K562 (cell line): ENCODE data around the gene FAR2. TPM values are rescaled to one million over a fixed set of nuclear protein-coding genes. Genes with fewer than 3 reads are reported as not detected.

Source experiments
- ATAC-seq: fragments of 200-7000 bp; cut with Tn5 transposase; 3 replicates; pipeline ENCODE4 v1.9.1; 2020; ENCODE audit warnings: moderate library complexity
- BruUV-seq: library from RNA; stranded (reverse); fragments of 400-500 nt; replicated peaks from 2 replicates; lab custom pipeline; 2021; lab: Mats Ljungman, UMichigan
- CTCF ChIA-PET: fragments of 300-600 bp; formaldehyde crosslinking; extraction: SDS; loops from one replicate; lab custom pipeline; 2021; ENCODE audit warnings: low intra/inter-chr PET ratio; lab: Yijun Ruan, JAX
- POLR2A ChIA-PET: fragments of 300-600, 350-650 bp; sonication (Branson Sonifier 250); formaldehyde crosslinking; extraction: SDS; loops from one replicate; lab custom pipeline; 2021; ENCODE audit warnings: antibody characterized with exemption, inconsistent platforms; lab: Yijun Ruan, JAX
- DNase-seq, 4 experiments: peaks; one replicate each; pipeline versions ENCODE4 v3.0.0 to v3.0.0-alpha.2; 2011 to 2018; ENCODE audit warnings: low spot score in 3 of 4, mixed read lengths in 3 of 4; ENCODE audit errors: extremely low read depth in 1 of 4
- FAIRE-seq: peaks from 2 replicates; lab custom pipeline; 2011; peaks lifted over from hg19 to GRCh38; lab: Jason Lieb, UNC
- H2AFZ ChIP-seq: 2 replicates; pipeline ENCODE4 v1.6.0; 2011; ENCODE audit warnings: low read depth, low read length, control low read depth, inconsistent platforms
- H3K27ac ChIP-seq: fragments of 200-600 bp; 3 replicates; pipeline ENCODE4 v1.8.0; 2011; ENCODE audit warnings: low read depth, mild to moderate bottlenecking, control low read depth, inconsistent platforms, low read length, moderate library complexity, mixed read lengths; ENCODE audit errors: extremely low read depth
- H3K27me3 ChIP-seq, 2 experiments: fragments of 300-600 bp in 1 of 2; 2 replicates in 1 of 2; 3 replicates in 1 of 2; pipeline versions ENCODE4 v1.6.0 to v1.8.0; 2011; ENCODE audit warnings: inconsistent platforms in 2 of 2, low read length in 2 of 2, mild to moderate bottlenecking in 1 of 2, mixed read lengths in 1 of 2, moderate library complexity in 1 of 2; ENCODE audit not compliant: control insufficient read depth in 2 of 2, insufficient read depth in 2 of 2
- H3K36me3 ChIP-seq: fragments of 300-600 bp; 3 replicates; pipeline ENCODE4 v1.8.0; 2011; ENCODE audit warnings: mild to moderate bottlenecking, low read length, inconsistent platforms; ENCODE audit not compliant: control insufficient read depth, insufficient read depth
- H3K4me1 ChIP-seq, 2 experiments: fragments of 200-600 bp in 1 of 2; replicated peaks in 1 of 2; 2 replicates in 1 of 2; 3 replicates in 1 of 2; pipeline versions ENCODE4 v1.5.1 to v1.8.0; 2011; ENCODE audit warnings: inconsistent platforms in 2 of 2, low read length in 2 of 2, mild to moderate bottlenecking in 1 of 2, mixed read lengths in 1 of 2, moderate library complexity in 1 of 2; ENCODE audit not compliant: control insufficient read depth in 2 of 2, insufficient read depth in 2 of 2
- H3K4me2 ChIP-seq: 2 replicates; pipeline ENCODE4 v1.6.1; 2011; ENCODE audit warnings: low read length, control low read depth, inconsistent platforms, mixed read lengths; ENCODE audit not compliant: insufficient read depth
- H3K4me3 ChIP-seq: fragments of 200-600 bp; sonication (generic), shearing (Covaris generic); 2 replicates; pipeline ENCODE4 v1.5.1; 2016; ENCODE audit warnings: control low read depth, inconsistent platforms
- H3K79me2 ChIP-seq: fragments of 200-600 bp; 3 replicates; pipeline ENCODE4 v1.8.0; 2011; ENCODE audit warnings: low read length, inconsistent platforms; ENCODE audit not compliant: control insufficient read depth, insufficient read depth
- H3K9ac ChIP-seq, 2 experiments: 2 replicates each; pipeline versions ENCODE4 v1.6.0 to v1.6.1; 2011; ENCODE audit warnings: low read depth in 2 of 2, low read length in 2 of 2, control low read depth in 1 of 2, inconsistent platforms in 1 of 2, mild to moderate bottlenecking in 1 of 2, mixed read lengths in 1 of 2; ENCODE audit not compliant: insufficient read depth in 1 of 2
- H3K9me1 ChIP-seq: one replicate; pipeline ENCODE4 v1.6.0; 2011; ENCODE audit warnings: inconsistent platforms, mild to moderate bottlenecking, low read length, moderate library complexity; ENCODE audit not compliant: control insufficient read depth, insufficient read depth
- H3K9me3 ChIP-seq: replicated peaks from 2 replicates; pipeline ENCODE4 v1.5.1; 2011; ENCODE audit warnings: low read depth, low read length, inconsistent platforms; ENCODE audit not compliant: control insufficient read depth, insufficient read depth
- H4K20me1 ChIP-seq: replicated peaks from 2 replicates; pipeline ENCODE4 v1.6.1; 2011; ENCODE audit warnings: low read length, inconsistent platforms, mixed read lengths; ENCODE audit not compliant: control insufficient read depth, insufficient read depth
- HMG20A ChIP-seq: fragments of 450-650 bp; formaldehyde crosslinking; conservative IDR thresholded peaks from 2 replicates; pipeline ENCODE4 v1.4.0; 2020; ENCODE audit warnings: mild to moderate bottlenecking, mixed read lengths
- HNRNPLL ChIP-seq: fragments of 200-400 bp; formaldehyde crosslinking; IDR thresholded peaks from 2 replicates; pipeline ENCODE4 v1.6.1; 2017; ENCODE audit warnings: low read length, low read depth, mild to moderate bottlenecking; ENCODE audit not compliant: poor library complexity, severe bottlenecking
- KDM1A ChIP-seq, 2 experiments: fragments of 450-650 bp; IDR thresholded peaks; 2 replicates each; pipeline ENCODE4 v1.6.1; 2016; ENCODE audit warnings: mild to moderate bottlenecking in 2 of 2
- PHF20 ChIP-seq: fragments of 450-650 bp; IDR thresholded peaks from 2 replicates; pipeline ENCODE4 v1.6.1; 2018; ENCODE audit not compliant: partially characterized antibody
- PURB ChIP-seq: sonication (generic); formaldehyde crosslinking; IDR thresholded peaks from 2 replicates; pipeline ENCODE4 v1.9.0; 2021; ENCODE audit warnings: low read depth, mild to moderate bottlenecking, missing genetic modification reagents
- RBM25 ChIP-seq: fragments of 200-400 bp; formaldehyde crosslinking; IDR thresholded peaks from 2 replicates; pipeline ENCODE4 v1.6.1; 2018; ENCODE audit warnings: low read length, low read depth, moderate library complexity; ENCODE audit not compliant: severe bottlenecking
- ZNF24 ChIP-seq: fragments of 450-650 bp; IDR thresholded peaks from 2 replicates; pipeline ENCODE4 v1.6.1; 2016
- ZNF347 ChIP-seq: fragments of 450-650 bp; formaldehyde crosslinking; IDR thresholded peaks from 2 replicates; pipeline ENCODE4 v1.4.0; 2020; ENCODE audit warnings: low read depth, mild to moderate bottlenecking, moderate library complexity
- ZNF589 ChIP-seq: fragments of 200-800 bp; sonication (Bioruptor generic); IDR thresholded peaks from 2 replicates; pipeline ENCODE4 v1.6.1; 2016; ENCODE audit warnings: low read depth, missing genetic modification characterization, missing compliant biosample characterization
- WGBS: fragments of 100-300 bp; shearing (Covaris generic); methylation state at CpG from one replicate; pipeline ENCODE4 v1.1.6; 2016; ENCODE audit warnings: low coverage, mixed read lengths; ENCODE audit not compliant: insufficient coverage; ENCODE audit errors: missing lambda C conversion rate; 5-methylcytosine and 5-hydroxymethylcytosine counted together
- in situ Hi-C: fragments of 300-500 bp; cut with MboI; formaldehyde crosslinking; loops from 4 replicates; pipeline ENCODE4 v1.15.0; 2018; ENCODE audit warnings: inconsistent platforms, mixed read lengths
- intact Hi-C: fragments of 100-400 bp; cut with micrococcal nuclease; formaldehyde crosslinking; loops from 2 replicates; pipeline ENCODE4 v1.14.2; 2022
- polyA plus RNA-seq, 8 experiments: library from polyadenylated mRNA; depleted of rRNA in 4 of 8; stranded (reverse) in 5 of 8; unstranded in 3 of 8; fragments of >200 nt; fragmentation: Nextera tagmentation in 2 of 8; fragmentation: Illumina TruSeq in 1 of 8; extraction: Ambion mirVana in 2 of 8; extraction: Trizol in 1 of 8; gene quantifications; 2 replicates each; pipeline versions ENCODE4 v1.2.1 to v1.2.3, GENCODE V29; 2011 to 2014; ENCODE audit warnings: inconsistent platforms in 1 of 8, missing spikeins in 1 of 8
- total RNA-seq, 7 experiments: library from RNA; depleted of rRNA in 6 of 7; stranded (reverse); fragments of >200 nt in 6 of 7; fragmentation: Illumina TruSeq in 2 of 7; extraction: Trizol in 2 of 7; gene quantifications; 2 replicates each; pipeline versions ENCODE4 v1.2.1 to v1.2.3, GENCODE V29; 2011 to 2021; ENCODE audit warnings: low replicate concordance in 1 of 7
- TF ChIP-seq, protein P1 (sequence below), 3 experiments: fragments of 200-800 bp in 1 of 3; fragments of 250-450 bp in 1 of 3; fragments of 450-650 bp in 1 of 3; sonication (Bioruptor Pico) in 1 of 3; sonication (Bioruptor generic) in 1 of 3; formaldehyde crosslinking in 1 of 3; IDR thresholded peaks; 2 replicates each; pipeline versions ENCODE4 v1.6.1 to v1.8.0; 2016 to 2022; ENCODE audit warnings: mild to moderate bottlenecking in 2 of 3, missing genetic modification characterization in 2 of 3, missing compliant biosample characterization in 1 of 3, moderate library complexity in 1 of 3
- TF ChIP-seq, protein P2 (sequence below): fragments of 250-450 bp; sonication (Bioruptor Pico); IDR thresholded peaks from 2 replicates; pipeline ENCODE4 v1.4.0; 2020; ENCODE audit warnings: mild to moderate bottlenecking, moderate library complexity, borderline replicate concordance
- TF ChIP-seq, protein P3 (sequence below): fragments of 200-800 bp; sonication (Bioruptor generic); IDR thresholded peaks from 2 replicates; pipeline ENCODE4 v1.6.1; 2017; ENCODE audit warnings: missing genetic modification characterization, missing compliant biosample characterization

FAR2 gene
- total and polyA plus RNA-seq, 9 of the 15 experiments (the other 6 are each of a cell fraction or from before 2014, with no cell fraction given): 5.0 to 13.4 (median 8.5) TPM

DNA sequence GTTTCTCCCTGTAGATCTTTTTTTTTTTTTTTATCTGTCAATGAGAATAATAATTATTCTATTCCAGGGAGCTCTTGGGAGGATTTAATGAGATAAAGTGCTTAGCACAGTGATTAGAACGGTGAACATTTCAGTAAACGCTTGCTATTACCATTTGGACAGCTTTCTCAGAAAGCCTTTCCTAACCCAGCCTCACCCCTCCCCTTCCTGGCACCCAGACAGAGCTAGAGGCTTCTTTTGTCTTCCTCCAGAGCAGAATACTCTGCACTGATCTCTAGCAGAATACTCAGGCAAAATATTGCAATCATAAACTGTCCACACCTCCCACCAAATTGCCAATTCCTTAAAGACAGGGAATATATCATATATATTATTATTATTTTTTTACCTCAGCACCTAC is 165.3 kb downstream of the FAR2 start:
- no peak overlapping the region for H3K27ac ChIP-seq
- H4K20me1 ChIP-seq: no peaks in the 10 kb centered on the region
- ATAC-seq: no peak
- H3K4me1 ChIP-seq: no peaks in the 10 kb centered on the region; a peak in 1 of 5 replicates
- H3K27me3 ChIP-seq: no peaks in the 10 kb centered on the region
- H3K9me1 ChIP-seq: no peaks in the 10 kb centered on the region
- intact Hi-C loops (no loop called here), in situ Hi-C loops (no loop called here)
- no peak for DNase-seq
- no peak overlapping the region for H3K4me3 ChIP-seq
- no peak for FAIRE-seq
- no peaks in the 10 kb centered on the region for H3K79me2 ChIP-seq
- 11% methylated on average over 2 of the region's 2 CpGs for WGBS
- no peak for TF ChIP-seq RBM25
- TF ChIP-seq, protein P1, sequence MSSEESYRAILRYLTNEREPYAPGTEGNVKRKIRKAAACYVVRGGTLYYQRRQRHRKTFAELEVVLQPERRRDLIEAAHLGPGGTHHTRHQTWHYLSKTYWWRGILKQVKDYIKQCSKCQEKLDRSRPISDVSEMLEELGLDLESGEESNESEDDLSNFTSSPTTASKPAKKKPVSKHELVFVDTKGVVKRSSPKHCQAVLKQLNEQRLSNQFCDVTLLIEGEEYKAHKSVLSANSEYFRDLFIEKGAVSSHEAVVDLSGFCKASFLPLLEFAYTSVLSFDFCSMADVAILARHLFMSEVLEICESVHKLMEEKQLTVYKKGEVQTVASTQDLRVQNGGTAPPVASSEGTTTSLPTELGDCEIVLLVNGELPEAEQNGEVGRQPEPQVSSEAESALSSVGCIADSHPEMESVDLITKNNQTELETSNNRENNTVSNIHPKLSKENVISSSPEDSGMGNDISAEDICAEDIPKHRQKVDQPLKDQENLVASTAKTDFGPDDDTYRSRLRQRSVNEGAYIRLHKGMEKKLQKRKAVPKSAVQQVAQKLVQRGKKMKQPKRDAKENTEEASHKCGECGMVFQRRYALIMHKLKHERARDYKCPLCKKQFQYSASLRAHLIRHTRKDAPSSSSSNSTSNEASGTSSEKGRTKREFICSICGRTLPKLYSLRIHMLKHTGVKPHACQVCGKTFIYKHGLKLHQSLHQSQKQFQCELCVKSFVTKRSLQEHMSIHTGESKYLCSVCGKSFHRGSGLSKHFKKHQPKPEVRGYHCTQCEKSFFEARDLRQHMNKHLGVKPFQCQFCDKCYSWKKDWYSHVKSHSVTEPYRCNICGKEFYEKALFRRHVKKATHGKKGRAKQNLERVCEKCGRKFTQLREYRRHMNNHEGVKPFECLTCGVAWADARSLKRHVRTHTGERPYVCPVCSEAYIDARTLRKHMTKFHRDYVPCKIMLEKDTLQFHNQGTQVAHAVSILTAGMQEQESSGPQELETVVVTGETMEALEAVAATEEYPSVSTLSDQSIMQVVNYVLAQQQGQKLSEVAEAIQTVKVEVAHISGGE (CRISPR knock-in tag; IDR thresholded peaks at IDR 0.05): no peak
- TF ChIP-seq, protein P2, sequence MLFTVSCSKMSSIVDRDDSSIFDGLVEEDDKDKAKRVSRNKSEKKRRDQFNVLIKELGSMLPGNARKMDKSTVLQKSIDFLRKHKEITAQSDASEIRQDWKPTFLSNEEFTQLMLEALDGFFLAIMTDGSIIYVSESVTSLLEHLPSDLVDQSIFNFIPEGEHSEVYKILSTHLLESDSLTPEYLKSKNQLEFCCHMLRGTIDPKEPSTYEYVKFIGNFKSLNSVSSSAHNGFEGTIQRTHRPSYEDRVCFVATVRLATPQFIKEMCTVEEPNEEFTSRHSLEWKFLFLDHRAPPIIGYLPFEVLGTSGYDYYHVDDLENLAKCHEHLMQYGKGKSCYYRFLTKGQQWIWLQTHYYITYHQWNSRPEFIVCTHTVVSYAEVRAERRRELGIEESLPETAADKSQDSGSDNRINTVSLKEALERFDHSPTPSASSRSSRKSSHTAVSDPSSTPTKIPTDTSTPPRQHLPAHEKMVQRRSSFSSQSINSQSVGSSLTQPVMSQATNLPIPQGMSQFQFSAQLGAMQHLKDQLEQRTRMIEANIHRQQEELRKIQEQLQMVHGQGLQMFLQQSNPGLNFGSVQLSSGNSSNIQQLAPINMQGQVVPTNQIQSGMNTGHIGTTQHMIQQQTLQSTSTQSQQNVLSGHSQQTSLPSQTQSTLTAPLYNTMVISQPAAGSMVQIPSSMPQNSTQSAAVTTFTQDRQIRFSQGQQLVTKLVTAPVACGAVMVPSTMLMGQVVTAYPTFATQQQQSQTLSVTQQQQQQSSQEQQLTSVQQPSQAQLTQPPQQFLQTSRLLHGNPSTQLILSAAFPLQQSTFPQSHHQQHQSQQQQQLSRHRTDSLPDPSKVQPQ: no peak
- no peak for TF ChIP-seq ZNF589 (CRISPR knock-in tag)
- no peak for TF ChIP-seq PURB
- no peak for TF ChIP-seq HMG20A (CRISPR knock-in tag)
- TF ChIP-seq KDM1A (IDR thresholded peaks at IDR 0.05): no peak
- TF ChIP-seq, protein P3, sequence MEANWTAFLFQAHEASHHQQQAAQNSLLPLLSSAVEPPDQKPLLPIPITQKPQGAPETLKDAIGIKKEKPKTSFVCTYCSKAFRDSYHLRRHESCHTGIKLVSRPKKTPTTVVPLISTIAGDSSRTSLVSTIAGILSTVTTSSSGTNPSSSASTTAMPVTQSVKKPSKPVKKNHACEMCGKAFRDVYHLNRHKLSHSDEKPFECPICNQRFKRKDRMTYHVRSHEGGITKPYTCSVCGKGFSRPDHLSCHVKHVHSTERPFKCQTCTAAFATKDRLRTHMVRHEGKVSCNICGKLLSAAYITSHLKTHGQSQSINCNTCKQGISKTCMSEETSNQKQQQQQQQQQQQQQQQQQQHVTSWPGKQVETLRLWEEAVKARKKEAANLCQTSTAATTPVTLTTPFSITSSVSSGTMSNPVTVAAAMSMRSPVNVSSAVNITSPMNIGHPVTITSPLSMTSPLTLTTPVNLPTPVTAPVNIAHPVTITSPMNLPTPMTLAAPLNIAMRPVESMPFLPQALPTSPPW (CRISPR knock-in tag): no peak
- TF ChIP-seq ZNF24: no peak
- TF ChIP-seq HNRNPLL: no peak
- no peak for TF ChIP-seq PHF20
- TF ChIP-seq ZNF347 (CRISPR knock-in tag): no peak
- H3K36me3 ChIP-seq: no peaks in the 10 kb centered on the region
- ChIA-PET POLR2A (no interaction called here), CTCF (interaction anchor here (0.6 kb wide), 1 partner anchor 1592 kb away, joined by 3 read pairs; no protein-coding TSS in a partner anchor)
- no peak overlapping the region for H3K4me2 ChIP-seq
- no TSS peak for BruUV-seq
- H3K9ac ChIP-seq: no peak overlapping the region
- no peak overlapping the region for H2AFZ ChIP-seq
- no peaks in the 10 kb centered on the region for H3K9me3 ChIP-seq
